NCI-H460 (cell line): ENCODE measurements around the gene MYH3. TPM values are rescaled to one million over a fixed set of nuclear protein-coding genes. Genes with fewer than 3 reads are reported as not detected.
"Not testable (repeated sequence)": the region's sequence is repeated elsewhere in the genome, so short reads cannot be mapped to it uniquely, and the experiment has no call there.

Experiments used
- DNase-seq: peaks from one replicate; pipeline ENCODE4 v3.0.0-alpha.2; 2016; ENCODE audit warnings: low read depth; ENCODE audit errors: extremely low read depth
- polyA plus RNA-seq: library from polyadenylated mRNA; depleted of rRNA; stranded (reverse); fragments of >200 nt; gene quantifications from 2 replicates; pipeline ENCODE4 v1.2.3, GENCODE V29; 2014; cell fraction: nucleus; rRNA removed
- total RNA-seq: library from RNA; depleted of rRNA; stranded (reverse); fragments of >200 nt; shearing (Covaris generic); gene quantifications from 2 replicates; pipeline ENCODE4 v1.2.3, GENCODE V29; 2014; rRNA removed

The MYH3 gene
- total RNA-seq, result 0.06 and 0.40 TPM in 2 replicates
- 0.18 and 0.24 TPM in 2 replicates for polyA plus RNA-seq

DNA sequence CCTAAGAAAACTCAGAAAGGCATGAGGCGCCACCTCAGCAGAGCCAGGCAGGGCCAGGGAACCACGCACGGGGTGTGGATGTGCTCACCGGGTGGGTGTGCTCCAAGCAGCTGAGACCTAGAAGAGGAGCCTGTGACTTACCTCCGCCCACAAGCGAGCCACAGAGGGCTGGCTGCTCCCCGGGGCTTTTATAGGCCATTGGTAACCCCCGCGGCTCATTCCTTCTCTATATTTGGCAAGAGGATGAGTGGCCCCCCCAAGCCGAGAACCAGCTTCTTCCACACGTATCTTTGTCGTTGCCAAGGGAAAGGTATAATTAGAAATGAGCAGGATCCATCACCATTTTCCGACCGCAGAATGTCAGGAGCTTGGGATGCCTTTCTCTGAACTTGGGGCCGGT is at the start of gene MYH3:
MYH3 (minus strand) TSS at position 162 of the 400 bp plus-strand sequence. CDS start 2,245 bp downstream, outside the sequence.
- no peak for DNase-seq

DNA sequence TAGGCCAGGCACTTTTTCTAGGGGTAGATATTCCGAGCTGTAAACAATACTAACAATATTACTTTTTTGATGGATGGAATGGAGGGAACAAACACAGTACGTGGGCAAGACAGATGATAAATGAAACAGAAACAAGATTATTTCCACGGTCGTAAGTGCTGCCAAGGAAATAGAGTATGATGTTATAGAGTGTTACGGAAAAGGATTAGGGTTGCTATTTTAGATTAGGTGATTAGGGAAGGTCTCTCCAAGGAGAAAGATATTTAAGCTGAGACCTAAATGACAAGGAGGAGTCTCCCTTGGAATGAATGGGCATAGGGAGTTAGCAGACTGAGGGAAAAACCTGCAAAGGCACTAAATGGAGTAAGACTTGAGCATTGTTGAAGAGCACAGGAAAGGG is 48.6 kb upstream of the MYH3 start:
- DNase-seq, result no peak

DNA sequence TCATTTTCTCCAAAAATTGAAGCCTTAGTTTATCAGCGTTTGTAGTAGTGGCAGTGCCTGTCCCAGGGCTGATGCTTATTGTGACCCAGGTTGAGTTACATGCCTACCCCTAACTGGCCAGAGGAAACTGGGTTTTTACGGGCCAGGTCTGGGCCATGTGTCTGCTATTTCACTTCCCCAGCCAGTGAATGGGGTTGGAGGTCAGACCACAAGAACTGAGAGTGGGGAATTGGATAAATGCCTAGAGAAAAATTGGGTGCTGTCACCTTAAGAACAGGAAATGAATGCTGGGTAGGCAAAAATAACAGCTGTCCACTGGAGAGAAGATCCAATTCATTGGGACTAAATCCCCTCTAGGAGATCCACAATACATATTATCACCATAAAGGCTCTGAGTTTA is 45.5 kb upstream of the MYH3 start:
- DNase-seq, result no peak

DNA sequence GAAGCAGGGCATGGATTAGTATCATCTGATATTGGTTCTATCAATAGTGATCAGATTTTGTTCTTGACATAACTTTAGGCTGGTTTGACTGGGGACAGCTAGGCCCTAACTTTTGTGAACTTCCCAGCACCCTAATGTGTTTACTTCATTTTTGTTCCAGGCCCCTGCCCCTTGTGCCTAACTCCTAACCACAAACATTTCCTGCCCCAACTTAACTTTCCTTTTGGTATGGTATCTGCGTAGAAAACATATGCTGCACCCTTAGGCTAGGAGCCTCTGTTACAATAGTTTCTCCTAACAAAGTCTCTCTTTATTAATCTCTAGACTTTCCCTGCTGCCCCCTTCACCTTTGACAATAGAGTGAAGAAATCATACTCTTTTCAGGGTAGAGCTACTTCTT is 42.7 kb upstream of the MYH3 start:
- DNase-seq, result no peak

DNA sequence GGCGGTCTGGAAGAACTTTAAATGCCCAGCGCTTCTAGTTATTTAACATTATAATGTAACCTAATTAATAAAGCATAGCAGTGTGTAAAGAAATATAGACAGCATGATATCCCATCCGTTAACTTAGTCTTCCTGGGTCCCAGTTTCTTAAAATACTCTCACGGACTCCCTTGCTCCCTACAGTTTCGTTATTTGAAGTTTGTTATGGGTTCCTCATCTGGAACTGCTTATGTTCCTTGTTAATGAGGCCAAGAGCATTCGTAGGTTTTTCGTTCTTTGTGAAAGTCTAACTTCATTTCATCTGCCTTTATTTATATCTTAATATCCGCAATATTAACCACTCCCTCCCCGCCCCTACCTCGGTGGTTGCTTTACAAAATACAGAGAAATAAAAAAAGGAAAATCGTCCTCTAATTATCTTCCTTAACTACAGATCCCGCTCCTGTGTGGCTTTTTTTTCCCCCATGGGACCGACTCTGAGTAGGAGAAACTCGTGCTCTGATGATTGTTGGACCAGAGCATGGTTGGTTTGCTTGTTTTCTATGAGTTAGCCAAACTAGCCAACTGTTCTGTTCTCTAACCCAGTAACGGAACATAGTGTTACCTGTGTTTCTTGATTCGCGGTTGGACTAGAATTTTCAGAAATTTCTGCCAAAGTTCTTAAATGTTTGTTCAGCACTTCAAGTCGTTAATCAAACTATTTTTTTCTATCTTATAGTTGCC is 41.1 kb upstream of the MYH3 start:
- DNase-seq, result no peak

DNA sequence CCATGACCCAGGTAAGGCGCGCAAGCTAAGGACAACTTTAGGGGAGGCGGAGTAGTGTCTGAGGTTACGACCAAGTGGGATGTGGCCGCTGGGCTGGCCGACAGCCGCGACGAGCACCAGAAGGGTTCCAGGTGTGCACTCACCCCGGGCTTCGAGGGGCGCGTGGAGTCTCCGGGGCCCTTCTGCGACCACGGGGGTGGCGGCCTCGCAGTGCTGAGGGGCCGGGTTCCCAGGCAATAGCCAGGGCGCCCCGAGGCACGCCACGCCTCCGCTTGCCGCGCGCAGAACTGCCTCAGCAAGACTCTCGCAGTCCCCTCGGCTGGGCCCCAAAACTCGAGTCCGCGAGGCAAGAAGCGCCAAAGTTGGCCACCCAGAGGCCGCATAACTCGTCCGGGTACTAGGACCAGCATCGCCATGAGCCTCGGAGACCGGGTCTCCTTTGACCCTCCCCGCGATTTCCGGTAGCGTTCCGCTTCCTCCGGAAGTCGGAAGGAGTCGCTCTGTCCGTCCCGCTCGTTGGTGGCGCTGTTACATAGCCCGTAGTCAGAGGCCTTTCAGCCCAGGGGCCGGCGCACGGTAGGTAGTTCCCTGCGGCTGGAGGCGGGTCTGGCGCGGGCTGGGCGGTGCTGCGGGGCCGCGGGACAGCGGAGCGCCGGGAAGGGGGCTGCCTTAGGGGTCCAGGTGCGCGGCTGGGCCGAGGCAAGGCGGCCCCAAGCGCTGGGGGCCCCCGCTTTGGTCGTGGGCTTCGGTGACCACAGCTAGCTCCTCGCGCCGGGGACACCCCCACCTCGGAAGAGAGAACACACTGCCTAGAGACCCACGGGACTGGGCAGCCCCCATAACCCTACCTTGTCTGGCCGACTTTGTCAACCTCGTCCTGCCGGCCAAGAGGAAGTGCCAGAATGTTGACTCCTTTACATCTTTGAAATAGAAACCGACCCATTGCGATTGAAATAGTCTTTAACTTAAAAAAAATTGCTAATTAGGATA is 40.3 kb upstream of the MYH3 start, which contains the start of the genes ADPRM and SCO1:
ADPRM (plus strand) TSS at position 503 of the 990 bp plus-strand sequence. CDS start 7,333 bp downstream, outside the sequence.
SCO1 (minus strand) TSS at position 442 of the 990 bp plus-strand sequence; CDS start at position 416, 26 bp downstream.
- DNase-seq, result peak; percentile 93

DNA sequence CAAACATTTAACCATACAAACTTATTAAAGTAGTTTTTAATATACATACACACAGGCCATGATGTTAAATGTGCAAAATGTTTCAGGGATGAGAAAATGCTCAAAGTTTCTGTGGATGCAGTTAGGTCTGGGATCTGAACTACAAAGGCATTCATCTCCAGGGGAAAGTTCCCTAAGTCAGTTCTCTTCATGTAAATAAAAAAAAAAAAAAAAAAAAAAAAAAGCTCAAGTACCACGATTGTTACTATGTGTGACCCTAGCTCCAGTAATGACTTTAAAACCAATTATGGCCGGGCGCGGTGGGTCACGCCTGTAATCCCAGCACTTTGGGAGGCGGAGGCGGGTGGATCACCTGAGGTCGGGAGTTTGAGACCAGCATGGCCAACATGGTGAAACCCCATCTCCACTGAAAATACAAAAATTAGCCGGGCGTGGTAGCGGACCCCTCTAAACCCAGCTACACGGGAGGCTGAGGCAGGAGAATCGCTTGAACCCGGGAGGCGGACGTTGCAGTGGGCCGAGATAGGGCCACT is 38.8 kb upstream of the MYH3 start:
- not testable (repeated sequence) for DNase-seq

DNA sequence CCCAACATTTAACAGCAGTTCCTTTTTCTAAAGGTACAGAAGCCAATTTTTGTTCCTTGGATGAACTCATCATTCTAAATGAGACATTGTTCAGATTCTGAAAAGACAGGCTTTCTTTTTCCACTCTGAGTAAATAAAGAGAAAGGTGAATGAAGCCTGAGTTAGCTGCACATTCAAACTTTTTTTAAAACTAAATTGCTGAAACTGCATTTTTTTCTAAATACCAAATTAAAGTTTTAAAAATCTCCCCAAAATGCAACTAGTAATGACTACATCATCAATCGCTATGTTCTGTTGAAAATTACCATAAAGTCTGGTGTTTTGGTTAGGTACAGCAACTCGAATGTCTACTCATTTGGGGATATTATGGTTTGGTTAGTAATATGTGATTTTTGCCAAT is 30.4 kb upstream of the MYH3 start:
- DNase-seq, result no peak

DNA sequence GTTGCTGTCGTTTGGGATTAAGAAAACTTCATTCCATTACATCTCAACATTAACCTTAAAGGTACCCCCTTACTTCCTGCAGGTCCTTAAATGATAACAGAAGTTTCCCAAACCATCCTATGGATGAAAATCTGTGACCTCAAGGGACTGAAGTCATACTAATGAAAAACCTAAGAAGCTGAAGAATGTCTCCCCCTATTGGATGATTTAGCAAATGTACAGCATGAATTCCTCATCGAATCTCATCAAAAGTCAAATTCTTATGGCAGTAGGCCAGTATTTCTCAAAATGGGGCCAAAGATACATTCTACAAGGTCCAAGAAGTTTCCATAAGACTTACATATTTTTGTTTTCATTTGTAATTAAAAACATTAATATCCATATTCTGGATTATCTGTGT is 26.7 kb upstream of the MYH3 start:
- DNase-seq, result peak; percentile 30

DNA sequence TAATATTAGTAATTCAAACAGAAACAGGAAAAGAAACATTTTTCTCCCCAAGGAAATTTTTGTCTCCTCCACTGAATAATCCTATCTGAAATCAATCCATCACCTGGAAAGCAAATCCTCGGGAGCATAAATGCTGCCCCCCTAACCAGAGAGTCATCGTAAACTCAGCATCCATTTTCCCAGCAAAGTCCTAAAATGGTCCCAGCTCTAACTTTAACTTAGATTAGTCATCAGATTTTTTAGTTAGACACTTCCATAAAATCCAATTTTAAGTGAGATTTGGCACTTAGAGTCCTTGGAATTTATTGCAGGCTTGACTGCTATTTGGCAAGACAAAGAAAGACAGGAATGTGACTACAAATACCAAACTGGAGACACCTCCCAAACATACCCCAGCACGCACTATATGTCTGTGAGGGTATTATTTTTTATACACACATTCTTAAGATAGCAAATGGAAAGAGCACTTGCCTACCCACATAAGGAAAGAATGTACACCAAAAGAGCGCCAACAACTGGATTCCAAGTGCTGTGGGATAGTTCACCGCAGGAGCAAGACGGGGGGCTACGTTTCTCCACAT is 24.8 kb upstream of the MYH3 start:
- DNase-seq, result no peak

DNA sequence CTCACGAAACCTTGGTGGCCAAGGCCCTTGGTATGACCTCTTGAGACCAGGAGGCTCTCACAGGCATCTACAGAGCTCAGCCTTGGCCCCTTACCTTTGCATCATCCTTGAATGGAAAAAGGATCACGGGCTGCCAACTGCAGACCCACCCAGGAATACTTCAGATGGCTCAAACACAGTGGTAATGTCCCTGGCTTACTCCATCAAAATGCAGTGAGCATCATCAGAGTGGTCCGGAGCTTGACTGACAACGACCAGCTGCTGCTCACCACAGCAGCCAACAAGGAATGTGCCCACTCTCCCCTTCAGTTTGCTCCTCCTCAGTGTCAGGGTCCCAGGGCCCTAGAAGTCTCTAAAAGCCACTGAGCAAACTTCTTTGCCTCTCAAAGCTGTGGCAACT is 17.6 kb upstream of the MYH3 start:
- no peak for DNase-seq

DNA sequence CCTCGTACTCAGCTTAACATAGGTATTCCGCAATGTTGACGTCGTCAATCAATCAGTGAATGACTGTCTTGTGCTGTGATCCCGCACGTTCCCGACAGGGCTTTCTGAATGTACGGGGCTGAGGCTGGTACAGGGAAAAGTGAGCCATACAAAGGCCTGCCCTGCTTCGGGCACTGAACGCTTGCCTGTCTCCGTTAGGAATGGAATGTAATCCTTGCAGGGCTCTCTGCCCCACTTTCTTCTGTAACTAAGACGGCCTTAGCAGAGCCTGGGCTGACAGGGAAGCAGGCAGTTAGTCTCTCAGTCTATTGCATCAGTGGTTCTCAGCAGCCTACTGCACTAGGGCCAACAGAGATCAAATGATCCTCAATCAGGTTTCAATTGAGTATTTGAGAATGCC is 16.2 kb upstream of the MYH3 start:
- no peak for DNase-seq

DNA sequence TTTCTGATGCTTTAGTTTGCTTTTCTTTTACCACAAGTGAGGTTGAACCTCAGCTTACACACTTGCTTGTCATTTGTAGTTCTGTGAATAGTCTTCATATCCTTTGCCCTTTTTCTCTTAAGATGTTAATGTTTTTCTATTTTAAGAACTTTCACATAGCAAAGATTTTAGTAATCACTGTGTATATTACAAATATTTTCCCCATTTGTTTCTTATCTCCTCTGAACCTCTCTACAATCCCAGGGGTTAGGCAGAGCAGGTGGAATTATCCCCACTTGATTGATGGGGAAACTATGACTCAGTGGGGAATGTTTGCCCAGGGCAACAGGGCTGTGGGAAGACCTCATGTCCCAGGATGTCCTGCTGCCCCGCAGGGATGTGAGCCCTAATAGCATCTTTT is 11.7 kb upstream of the MYH3 start:
- no peak for DNase-seq

DNA sequence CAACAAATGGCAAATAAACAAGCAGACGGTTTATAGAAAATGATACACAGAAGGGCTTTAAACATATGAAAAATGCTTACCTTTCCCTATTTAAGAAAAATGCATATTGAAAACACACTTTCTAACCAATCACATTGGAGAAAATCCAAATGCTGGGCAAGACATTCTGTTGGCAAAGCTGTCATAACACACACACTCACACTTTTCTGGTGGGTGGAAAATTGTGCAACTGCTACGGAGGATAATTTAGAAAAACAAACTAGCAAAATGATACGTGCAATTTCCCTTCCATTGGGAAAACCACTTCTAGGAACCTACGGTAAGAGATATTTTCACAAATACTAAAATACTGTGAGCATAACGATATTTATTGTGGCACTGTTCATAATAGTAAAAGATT is 9.8 kb upstream of the MYH3 start:
- DNase-seq, result no peak

DNA sequence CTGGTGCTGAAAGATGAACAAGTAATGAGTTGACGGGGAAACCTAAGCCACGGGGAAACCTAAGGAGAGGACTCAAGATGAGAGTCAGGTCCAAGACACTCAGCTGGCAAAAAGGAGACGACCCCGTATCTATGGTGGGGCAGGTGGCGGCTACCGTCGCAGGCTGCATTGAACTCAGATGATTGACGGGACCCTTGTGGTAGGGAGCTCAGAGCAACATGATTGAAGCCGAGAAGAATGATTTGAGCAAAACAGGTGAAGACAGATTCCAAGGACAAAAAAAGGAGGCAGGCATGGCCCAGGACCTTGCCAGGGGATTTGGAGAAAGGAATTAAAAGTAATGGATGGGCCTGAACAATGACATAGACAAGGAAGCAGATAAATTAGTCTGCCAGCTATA is 7.5 kb upstream of the MYH3 start:
- no peak for DNase-seq

DNA sequence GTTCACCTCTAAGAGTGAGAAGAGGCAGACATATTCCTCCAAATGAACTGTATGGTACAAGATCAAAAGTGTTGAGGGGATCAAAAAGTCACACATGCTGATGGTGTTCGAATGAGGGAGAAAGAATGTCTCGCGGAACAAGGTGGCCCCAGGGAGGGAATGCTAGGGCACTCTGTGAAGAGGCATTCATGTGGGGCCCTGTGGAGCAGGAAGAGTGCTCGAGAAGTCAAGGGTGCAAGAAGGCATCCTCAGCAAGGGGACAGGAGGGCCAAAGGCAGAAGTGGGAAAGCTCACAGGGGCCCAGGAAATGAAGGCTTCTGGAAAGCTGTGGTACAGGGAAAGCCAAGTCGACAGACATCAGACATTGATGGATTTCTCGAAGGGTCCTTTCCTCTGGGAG is 6.1 kb upstream of the MYH3 start:
- no peak for DNase-seq

DNA sequence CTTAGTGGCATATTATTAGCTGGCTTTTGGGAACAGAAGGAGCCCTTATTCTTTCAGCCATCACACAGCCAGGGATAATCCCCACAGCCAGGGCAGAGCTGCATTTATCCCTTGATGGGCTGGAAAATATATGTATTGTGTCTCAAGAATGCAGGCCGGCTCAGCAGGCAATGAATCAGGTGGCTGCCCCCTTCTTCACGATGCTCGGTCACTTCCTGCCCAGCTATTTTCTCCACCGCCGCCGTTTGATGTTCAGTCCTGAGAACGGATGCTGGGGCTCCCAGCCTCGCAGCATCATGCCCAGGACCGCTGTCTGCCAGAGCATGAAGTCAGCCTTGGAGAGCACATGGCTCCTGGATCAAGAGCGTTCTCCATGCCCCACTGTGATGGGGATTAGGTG is 4.3 kb upstream of the MYH3 start:
- no peak for DNase-seq

DNA sequence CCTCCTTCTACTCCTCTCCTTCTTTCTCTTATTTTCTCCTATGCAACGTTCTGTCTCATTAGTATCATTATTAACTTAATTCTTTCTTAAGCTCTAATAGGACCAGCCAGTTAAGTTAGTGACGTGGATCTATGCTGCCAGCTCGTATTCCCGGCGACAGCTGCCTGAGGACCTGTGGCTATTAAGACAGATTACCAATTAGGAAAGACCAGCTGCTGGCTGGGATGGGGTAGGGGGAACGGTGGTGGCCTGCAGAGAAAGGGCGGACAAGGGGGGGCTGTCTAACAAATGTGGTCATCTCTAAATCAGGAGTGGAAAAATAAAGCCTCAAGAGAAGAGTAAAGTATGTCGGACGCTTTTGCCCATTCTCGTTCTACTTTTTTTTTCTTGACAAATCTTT is 770 bp upstream of the MYH3 start:
- no peak for DNase-seq

DNA sequence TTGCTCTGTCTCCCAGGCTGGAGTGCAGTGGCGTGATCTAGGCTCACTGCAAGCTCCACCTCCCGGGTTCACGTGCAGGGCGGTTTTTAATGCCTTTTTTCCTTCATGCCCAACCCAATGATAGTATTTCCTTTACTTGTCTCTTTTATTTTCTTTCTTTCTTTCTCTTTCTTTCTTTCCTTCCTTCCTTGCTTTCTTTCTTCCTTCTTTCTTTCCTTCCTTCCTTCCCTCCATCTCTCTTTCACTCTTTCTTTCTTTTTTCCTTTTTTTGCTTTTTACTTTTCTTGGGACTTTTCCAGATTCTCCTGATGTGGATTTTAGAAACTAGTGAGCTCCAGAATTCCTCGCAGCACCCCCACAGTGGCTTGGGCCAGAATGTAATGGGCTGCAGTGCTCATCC is 3.1 kb downstream of the MYH3 start:
- DNase-seq, result no peak

DNA sequence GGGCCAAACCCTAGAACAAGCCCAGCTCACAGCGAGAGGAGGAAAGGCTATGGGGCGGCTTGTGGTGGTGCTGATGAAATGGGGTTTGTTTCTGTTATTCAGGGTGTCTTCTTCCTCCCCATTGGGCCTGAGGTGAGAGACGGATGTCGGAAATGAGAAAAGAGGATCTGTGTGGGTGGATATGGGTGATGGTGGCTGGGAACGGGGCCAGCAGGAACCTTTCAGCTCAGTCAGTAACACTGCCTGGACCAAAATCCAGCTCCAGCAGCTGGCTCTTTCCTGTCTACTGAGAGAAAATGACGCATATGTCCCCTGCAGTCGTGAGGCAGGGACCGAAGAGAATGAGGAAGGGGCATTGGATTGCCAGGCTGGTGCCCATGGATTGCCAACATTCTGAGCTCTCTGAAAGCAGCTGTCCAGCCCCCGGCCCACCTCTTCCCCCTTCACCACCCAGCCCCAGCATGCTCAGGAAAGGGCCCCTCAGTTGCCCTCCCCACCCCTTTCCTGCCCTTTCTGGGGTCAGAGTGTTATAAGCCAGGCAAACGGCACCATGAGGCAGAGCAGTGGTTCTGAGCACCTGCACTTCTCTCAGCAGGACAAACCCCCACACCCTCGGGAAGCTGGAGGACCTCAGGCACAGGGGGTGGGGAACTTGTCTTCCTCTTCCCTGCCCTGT is 4.0 kb downstream of the MYH3 start:
- DNase-seq, result no peak
